SK-N-MC (cell line): ENCODE results near the gene ATOX1.

Experiments used
- EZH2 ChIP-seq: fragments of 200-600 bp; sonication (generic); IDR thresholded peaks from one replicate; pipeline ENCODE4 v1.6.1; 2017; ENCODE audit warnings: antibody characterized with exemption
- FOXP2 ChIP-seq: optimal IDR thresholded peaks from 2 replicates; pipeline ENCODE3; 2011; ENCODE audit warnings: mild to moderate bottlenecking, moderate library complexity; ENCODE audit not compliant: insufficient read depth; ENCODE audit errors: extremely low read length, control extremely low read depth
- POLR2AphosphoS5 ChIP-seq: IDR thresholded peaks from 2 replicates; pipeline ENCODE4 v1.6.1; 2012; ENCODE audit warnings: mild to moderate bottlenecking, low read depth, low read length, borderline replicate concordance

DNA sequence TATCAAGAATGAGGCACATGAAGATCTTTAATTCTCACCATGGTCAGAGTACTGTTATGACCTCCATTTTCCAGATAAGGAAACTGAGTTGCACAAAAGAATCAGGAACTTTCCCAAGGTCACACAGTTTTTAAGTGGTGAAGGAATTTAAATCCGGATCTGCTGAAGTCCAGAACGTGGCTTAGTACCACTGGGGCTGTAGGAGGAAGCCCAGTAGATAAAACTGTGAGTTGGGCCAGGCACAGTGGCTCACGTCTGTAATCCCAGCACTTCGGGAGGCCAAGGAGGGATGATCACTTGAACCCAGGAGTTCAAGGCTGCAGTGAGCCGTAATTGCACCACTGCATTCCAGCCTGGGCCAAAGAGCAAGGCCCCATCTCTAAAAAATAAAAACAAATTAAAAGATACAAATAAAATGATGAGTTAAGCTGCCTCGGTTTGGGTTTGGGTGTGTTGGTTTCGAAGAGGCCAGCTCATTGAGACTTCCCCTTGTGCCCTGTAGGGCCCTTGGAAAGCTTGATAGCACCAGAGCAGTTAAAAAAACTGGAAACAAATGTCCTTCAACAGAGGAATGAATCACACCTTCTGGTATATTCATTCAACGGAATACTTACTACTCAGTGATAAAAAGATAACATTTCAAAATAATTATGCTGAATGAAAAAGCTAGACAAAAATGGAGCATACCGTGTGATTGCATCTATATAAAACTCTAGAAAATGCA, 20.1 kb downstream of the ATOX1 start:
- TF ChIP-seq POLR2AphosphoS5, result no peak
- TF ChIP-seq EZH2, result no peak
- no peak for TF ChIP-seq FOXP2
